ENCODE results near the gene TMEM154.
A peak's percentile ranks its signal among the peaks of the same experiment; 100 is the strongest.

Gene TMEM154

GRCh38 chr4:152689615-152690501, 10.1 kb upstream of the TMEM154 start (continued):
- no peak for TF ChIP-seq RARB (CRISPR knock-in tag; IDR thresholded peaks at IDR 0.05)
- no peak for TF ChIP-seq ZC3H10 (CRISPR knock-in tag; IDR thresholded peaks at IDR 0.05)
- no peak for TF ChIP-seq CSDC2 (CRISPR knock-in tag; IDR thresholded peaks at IDR 0.05)

GRCh38 chr4:152687974-152688599, 8.3 kb upstream of the TMEM154 start:
- TF ChIP-seq ARNTL (CRISPR knock-in tag; IDR thresholded peaks at IDR 0.05; ENCODE audit: borderline replicate concordance, low read depth) (no peak), ZFP30 (CRISPR knock-in tag; IDR thresholded peaks at IDR 0.05) (no peak), ZC3H10 (CRISPR knock-in tag; IDR thresholded peaks at IDR 0.05) (no peak), TOX (CRISPR knock-in tag; IDR thresholded peaks at IDR 0.05; ENCODE audit: borderline replicate concordance) (no peak), POU6F1 (CRISPR knock-in tag; IDR thresholded peaks at IDR 0.05; ENCODE audit: borderline replicate concordance, low read depth) (no peak), TCF4 (CRISPR knock-in tag; IDR thresholded peaks at IDR 0.05; ENCODE audit: borderline replicate concordance) (no peak), ISL1 (CRISPR knock-in tag; IDR thresholded peaks at IDR 0.05) (no peak), TSHZ2 (CRISPR knock-in tag; IDR thresholded peaks at IDR 0.05) (no peak), OSR1 (CRISPR knock-in tag; IDR thresholded peaks at IDR 0.05) (no peak), GLIS3 (CRISPR knock-in tag; IDR thresholded peaks at IDR 0.05) (no peak), ESRRG (CRISPR knock-in tag; IDR thresholded peaks at IDR 0.05) (no peak), ZFP3 (CRISPR knock-in tag; IDR thresholded peaks at IDR 0.05) (no peak)
- peak; percentile 52; the same call in 2 of the 3 replicates for ATAC-seq

- TF ChIP-seq ESRRG (CRISPR knock-in tag; IDR thresholded peaks at IDR 0.05): no peak
- TF ChIP-seq GLIS3 (CRISPR knock-in tag; IDR thresholded peaks at IDR 0.05): no peak
- TF ChIP-seq CSDC2 (CRISPR knock-in tag; IDR thresholded peaks at IDR 0.05): no peak
- no peak for TF ChIP-seq ZFP30 (CRISPR knock-in tag; IDR thresholded peaks at IDR 0.05)
- no peak for TF ChIP-seq ZNF8 (CRISPR knock-in tag; IDR thresholded peaks at IDR 0.05)
- TF ChIP-seq PPARA (CRISPR knock-in tag; IDR thresholded peaks at IDR 0.05; ENCODE audit: borderline replicate concordance): no peak
- TF ChIP-seq SNAI2 (CRISPR knock-in tag; IDR thresholded peaks at IDR 0.05): no peak
- no peak for TF ChIP-seq CREB5 (CRISPR knock-in tag; IDR thresholded peaks at IDR 0.05; ENCODE audit: low read depth)
- no peak for TF ChIP-seq CSRNP3 (CRISPR knock-in tag; IDR thresholded peaks at IDR 0.05)
- no peak for TF ChIP-seq TSHZ2 (CRISPR knock-in tag; IDR thresholded peaks at IDR 0.05)
- TF ChIP-seq ZFP3 (CRISPR knock-in tag; IDR thresholded peaks at IDR 0.05): no peak
- no peak for TF ChIP-seq TCF4 (CRISPR knock-in tag; IDR thresholded peaks at IDR 0.05; ENCODE audit: borderline replicate concordance)
- TF ChIP-seq OSR1 (CRISPR knock-in tag; IDR thresholded peaks at IDR 0.05): no peak
- no peak for TF ChIP-seq TOX (CRISPR knock-in tag; IDR thresholded peaks at IDR 0.05; ENCODE audit: borderline replicate concordance)
- TF ChIP-seq ZC3H10 (CRISPR knock-in tag; IDR thresholded peaks at IDR 0.05): no peak
- TF ChIP-seq PATZ1 (CRISPR knock-in tag; IDR thresholded peaks at IDR 0.05; ENCODE audit: borderline replicate concordance): no peak
- ATAC-seq: no peak
Observed at GRCh38 chr4:152686452-152687013, 6.7 kb upstream of the TMEM154 start.
